Activated T-helper 2 cell treated with anti-CD3 and anti-CD28 coated beads, Interferon-gamma antibody, Interleukin-2, Interleukin-4, amounts not matched to agents 10 μg/mL and 5 μg/mL and 100 μg/mL, durations not matched to agents 14 hours and 24 hours and 36 hours (primary cell): ENCODE results near the gene PRR14. TPM values are rescaled to one million over a fixed set of nuclear protein-coding genes. Genes with fewer than 3 reads are reported as not detected.

ENCODE experiments used
- DNase-seq: peaks from one replicate; pipeline ENCODE4 v3.0.0; 2021; ENCODE audit warnings: low spot score
- H3K27ac Mint-ChIP-seq: one replicate; pipeline ENCODE4 v1.8.0; 2021; ENCODE audit warnings: mixed read lengths
- H3K27me3 Mint-ChIP-seq: one replicate; pipeline ENCODE4 v1.8.0; 2021; ENCODE audit warnings: low read depth, mixed read lengths
- H3K36me3 Mint-ChIP-seq: one replicate; pipeline ENCODE4 v1.8.0; 2021; ENCODE audit warnings: low read depth, mixed read lengths
- H3K4me1 Mint-ChIP-seq: one replicate; pipeline ENCODE4 v1.8.0; 2021; ENCODE audit warnings: low read depth, mixed read lengths
- H3K4me3 Mint-ChIP-seq: one replicate; pipeline ENCODE4 v1.8.0; 2021; ENCODE audit warnings: low read depth, mild to moderate bottlenecking, moderate library complexity, mixed read lengths
- H3K9me3 Mint-ChIP-seq: one replicate; pipeline ENCODE4 v1.8.0; 2021; ENCODE audit warnings: mixed read lengths
- intact Hi-C: fragments of 100-400 bp; cut with micrococcal nuclease; formaldehyde crosslinking; loops from one replicate; pipeline ENCODE4 v1.15.1; 2023
- total RNA-seq: library from RNA; stranded (reverse); gene quantifications from 2 replicates; pipeline ENCODE4 v1.2.3, GENCODE V29; 2022

PRR14 gene
- 84.0 and 90.5 TPM in 2 replicates for total RNA-seq

- H3K36me3 Mint-ChIP-seq: peaks cover 39% of the 10 kb centered on the region
These were observed at the start of gene PRR14 for GRCh38 chr16:30650369-30651123. PRR14 (plus strand) TSS chr16:30650960; CDS start chr16:30651646, 686 bp downstream.

GRCh38 chr16:30601966-30602365 is 48.8 kb upstream of the PRR14 start:
- Mint-ChIP-seq H3K4me3 (no peak overlapping the region), H3K36me3 (peaks cover 53% of the 10 kb centered on the region), H3K27ac (peak overlapping the region; percentile 4), H3K9me3 (peaks cover 6% of the 10 kb centered on the region), H3K4me1 (peaks cover 7% of the 10 kb centered on the region), H3K27me3 (no peaks in the 10 kb centered on the region)
- intact Hi-C loops: no loop called here
- DNase-seq: no peak

More at GRCh38 chr16:30650369-30651123, at the start of gene PRR14:
- peaks cover 13% of the 10 kb centered on the region for H3K4me1 Mint-ChIP-seq
- H3K9me3 Mint-ChIP-seq: no peaks in the 10 kb centered on the region
- no peaks in the 10 kb centered on the region for H3K27me3 Mint-ChIP-seq
- intact Hi-C loops: loop anchor here (1.0 kb wide), 5 partner anchors 8 to 280 kb away; partner anchors contain the start of genes DCTPP1, FBRS and TBC1D10B
- peak within 1 kb of the TSS; percentile 97 for H3K27ac Mint-ChIP-seq
- peak; percentile 99 for DNase-seq
- H3K4me3 Mint-ChIP-seq: peak within 1 kb of the TSS; percentile 98

- Mint-ChIP-seq H3K36me3 (peaks cover 59% of the 10 kb centered on the region), H3K27me3 (no peaks in the 10 kb centered on the region), H3K27ac (no peak overlapping the region), H3K9me3 (peaks cover 6% of the 10 kb centered on the region), H3K4me3 (no peak overlapping the region), H3K4me1 (peaks cover 9% of the 10 kb centered on the region)
- DNase-seq: no peak
- intact Hi-C loops: no loop called here
These were observed 48.0 kb upstream of the PRR14 start for GRCh38 chr16:30602616-30603277.

GRCh38 chr16:30603945-30604315 is 46.8 kb upstream of the PRR14 start:
- peaks cover 12% of the 10 kb centered on the region for H3K4me1 Mint-ChIP-seq
- peaks cover 65% of the 10 kb centered on the region for H3K36me3 Mint-ChIP-seq
- peaks cover 6% of the 10 kb centered on the region for H3K9me3 Mint-ChIP-seq
- H3K27ac Mint-ChIP-seq: no peak overlapping the region
- no peak overlapping the region for H3K4me3 Mint-ChIP-seq
- no peak for DNase-seq
- intact Hi-C loops: no loop called here
- no peaks in the 10 kb centered on the region for H3K27me3 Mint-ChIP-seq

- Mint-ChIP-seq H3K36me3 (peaks cover 65% of the 10 kb centered on the region), H3K9me3 (peaks cover 6% of the 10 kb centered on the region), H3K4me3 (no peak overlapping the region), H3K27ac (no peak overlapping the region), H3K27me3 (no peaks in the 10 kb centered on the region), H3K4me1 (peaks cover 15% of the 10 kb centered on the region)
- intact Hi-C loops: no loop called here
- DNase-seq: no peak
These were observed 46.3 kb upstream of the PRR14 start for GRCh38 chr16:30604316-30604947.

GRCh38 chr16:30605158-30605557 is 45.6 kb upstream of the PRR14 start:
- Mint-ChIP-seq H3K27ac (no peak overlapping the region), H3K27me3 (no peaks in the 10 kb centered on the region), H3K4me1 (peaks cover 15% of the 10 kb centered on the region), H3K4me3 (no peak overlapping the region), H3K9me3 (peaks cover 6% of the 10 kb centered on the region), H3K36me3 (peaks cover 63% of the 10 kb centered on the region)
- intact Hi-C loops: no loop called here
- no peak for DNase-seq

- Mint-ChIP-seq H3K9me3 (peaks cover under 1% of the 10 kb centered on the region), H3K4me3 (no peak overlapping the region), H3K36me3 (peaks cover 59% of the 10 kb centered on the region), H3K27me3 (no peaks in the 10 kb centered on the region), H3K4me1 (peaks cover 18% of the 10 kb centered on the region), H3K27ac (no peak overlapping the region)
- intact Hi-C loops: no loop called here
- DNase-seq: no peak
These were observed 44.8 kb upstream of the PRR14 start for GRCh38 chr16:30606004-30606403.

GRCh38 chr16:30609002-30609925 is 41.5 kb upstream of the PRR14 start:
- H3K27me3 Mint-ChIP-seq: no peaks in the 10 kb centered on the region
- peak overlapping the region; percentile 87 for H3K4me3 Mint-ChIP-seq
- peak; percentile 48 for DNase-seq
- H3K9me3 Mint-ChIP-seq: no peaks in the 10 kb centered on the region
- H3K27ac Mint-ChIP-seq: peak overlapping the region; percentile 96
- H3K36me3 Mint-ChIP-seq: peaks cover 34% of the 10 kb centered on the region
- peaks cover 16% of the 10 kb centered on the region for H3K4me1 Mint-ChIP-seq
- intact Hi-C loops: no loop called here

GRCh38 chr16:30609926-30610839 is 40.6 kb upstream of the PRR14 start, which contains the start of gene ZNF689:
ZNF689 (minus strand) TSS chr16:30610389; CDS start chr16:30610041, 348 bp downstream.
- intact Hi-C loops: loop anchor here (2.0 to 5.0 kb wide), 2 partner anchors 37 to 178 kb away; partner anchors contain the start of gene DCTPP1
- H3K9me3 Mint-ChIP-seq: no peaks in the 10 kb centered on the region

GRCh38 chr16:30615358-30616091 is 35.2 kb upstream of the PRR14 start:
- DNase-seq: peak; percentile 65
- Mint-ChIP-seq H3K4me1 (peaks cover 4% of the 10 kb centered on the region), H3K36me3 (no peaks in the 10 kb centered on the region), H3K9me3 (no peaks in the 10 kb centered on the region), H3K4me3 (no peak overlapping the region), H3K27ac (no peak overlapping the region), H3K27me3 (peaks cover 14% of the 10 kb centered on the region)
- intact Hi-C loops: no loop called here

More at GRCh38 chr16:30609926-30610839, 40.6 kb upstream of the PRR14 start, which contains the start of gene ZNF689:
- peaks cover 27% of the 10 kb centered on the region for H3K36me3 Mint-ChIP-seq
- H3K27me3 Mint-ChIP-seq: no peaks in the 10 kb centered on the region
- H3K4me3 Mint-ChIP-seq: peak within 1 kb of the TSS; percentile 87
- H3K27ac Mint-ChIP-seq: peak within 1 kb of the TSS; percentile 96
- peak; percentile 93 for DNase-seq
- peaks cover 16% of the 10 kb centered on the region for H3K4me1 Mint-ChIP-seq

GRCh38 chr16:30619202-30619601 is 31.6 kb upstream of the PRR14 start:
- peaks cover 36% of the 10 kb centered on the region for H3K27me3 Mint-ChIP-seq
- DNase-seq: no peak
- intact Hi-C loops: no loop called here
- H3K36me3 Mint-ChIP-seq: no peaks in the 10 kb centered on the region
- H3K4me3 Mint-ChIP-seq: no peak overlapping the region
- peaks cover 5% of the 10 kb centered on the region for H3K4me1 Mint-ChIP-seq
- H3K9me3 Mint-ChIP-seq: no peaks in the 10 kb centered on the region
- H3K27ac Mint-ChIP-seq: no peak overlapping the region
